GM19099 (cell line): ENCODE measurements around the gene MRGPRE.

Source experiments
- POLR2A ChIP-seq: IDR thresholded peaks from 3 replicates; pipeline ENCODE4 v1.6.1; 2011; ENCODE audit warnings: low read depth; ENCODE audit not compliant: insufficient read length; ENCODE audit errors: extremely low read depth

MRGPRE gene

GRCh38 chr11:3217818-3218482 is 14.3 kb downstream of the MRGPRE start:
- no peak for TF ChIP-seq POLR2A

GRCh38 chr11:3216027-3216525 is 16.1 kb downstream of the MRGPRE start:
- no peak for TF ChIP-seq POLR2A

GRCh38 chr11:3215346-3216026 is 16.7 kb downstream of the MRGPRE start:
- no peak for TF ChIP-seq POLR2A

- no peak for TF ChIP-seq POLR2A
Measured at GRCh38 chr11:3214420-3214699, 17.9 kb downstream of the MRGPRE start.

- no peak for TF ChIP-seq POLR2A
Measured at GRCh38 chr11:3213659-3214419, 18.4 kb downstream of the MRGPRE start.

- no peak for TF ChIP-seq POLR2A
Measured at GRCh38 chr11:3208272-3208671, 23.9 kb downstream of the MRGPRE start.

GRCh38 chr11:3207526-3208189 is 24.6 kb downstream of the MRGPRE start:
- TF ChIP-seq POLR2A, result no peak

- TF ChIP-seq POLR2A, result no peak
Measured at GRCh38 chr11:3206922-3207204, 25.4 kb downstream of the MRGPRE start.

- no peak for TF ChIP-seq POLR2A
Measured at GRCh38 chr11:3206156-3206921, 25.9 kb downstream of the MRGPRE start.

GRCh38 chr11:3205261-3206155 is 26.7 kb downstream of the MRGPRE start:
- TF ChIP-seq POLR2A, result no peak

- TF ChIP-seq POLR2A, result no peak
Measured at GRCh38 chr11:3204141-3205015, 27.8 kb downstream of the MRGPRE start.

GRCh38 chr11:3203221-3204043 is 28.8 kb downstream of the MRGPRE start:
- no peak for TF ChIP-seq POLR2A

GRCh38 chr11:3202759-3203158 is 29.5 kb downstream of the MRGPRE start:
- no peak for TF ChIP-seq POLR2A

GRCh38 chr11:3202305-3202704 is 29.9 kb downstream of the MRGPRE start:
- TF ChIP-seq POLR2A, result no peak
